Sigmoid colon (tissue), 4 donors: ENCODE results near the gene TRAT1.

Experiments used
- EP300 ChIP-seq, 4 donors: sonication (generic); formaldehyde crosslinking; IDR thresholded peaks; one replicate each; pipeline ENCODE4 v1.6.1; 2017; ENCODE audit warnings: antibody characterized with exemption in 4 of 4
- POLR2A ChIP-seq, 2 donors: fragments of 450-650 bp; IDR thresholded peaks; one replicate each; pipeline ENCODE4 v1.6.1; 2016; ENCODE audit warnings: antibody characterized with exemption in 2 of 2, mild to moderate bottlenecking in 2 of 2, moderate library complexity in 2 of 2
- TF ChIP-seq, protein P1 (sequence below), 4 experiments: fragments of 450-650 bp in 3 of 4; fragments of 200-600 bp in 1 of 4; IDR thresholded peaks; one replicate each; pipeline ENCODE4 v1.5.1; 2016 to 2019; ENCODE audit warnings: antibody characterized with exemption in 4 of 4, mild to moderate bottlenecking in 3 of 4, moderate library complexity in 2 of 4

DNA sequence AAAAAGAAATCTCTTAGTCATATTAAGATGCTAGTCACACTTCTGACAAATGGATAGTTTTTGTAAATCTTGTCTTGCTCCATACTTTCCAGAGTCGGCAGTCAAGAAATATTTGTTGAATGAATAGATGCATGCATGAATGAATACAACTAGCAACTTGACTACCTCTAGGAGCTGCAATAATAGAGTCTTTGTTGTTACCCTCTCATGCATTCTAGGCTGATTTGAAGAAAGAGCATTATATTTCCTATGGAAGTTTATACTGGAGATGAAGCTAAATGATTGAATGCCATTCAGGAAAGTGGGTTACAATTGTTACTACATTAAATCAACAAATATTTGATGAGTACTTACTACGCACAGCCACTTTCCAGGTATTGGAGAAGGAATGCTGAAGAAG lies 18.1 kb upstream of the TRAT1 start:
- no peak for TF ChIP-seq POLR2A (IDR thresholded peaks at IDR 0.05)
- TF ChIP-seq EP300 (IDR thresholded peaks at IDR 0.05) = no peak
- TF ChIP-seq, protein P1, sequence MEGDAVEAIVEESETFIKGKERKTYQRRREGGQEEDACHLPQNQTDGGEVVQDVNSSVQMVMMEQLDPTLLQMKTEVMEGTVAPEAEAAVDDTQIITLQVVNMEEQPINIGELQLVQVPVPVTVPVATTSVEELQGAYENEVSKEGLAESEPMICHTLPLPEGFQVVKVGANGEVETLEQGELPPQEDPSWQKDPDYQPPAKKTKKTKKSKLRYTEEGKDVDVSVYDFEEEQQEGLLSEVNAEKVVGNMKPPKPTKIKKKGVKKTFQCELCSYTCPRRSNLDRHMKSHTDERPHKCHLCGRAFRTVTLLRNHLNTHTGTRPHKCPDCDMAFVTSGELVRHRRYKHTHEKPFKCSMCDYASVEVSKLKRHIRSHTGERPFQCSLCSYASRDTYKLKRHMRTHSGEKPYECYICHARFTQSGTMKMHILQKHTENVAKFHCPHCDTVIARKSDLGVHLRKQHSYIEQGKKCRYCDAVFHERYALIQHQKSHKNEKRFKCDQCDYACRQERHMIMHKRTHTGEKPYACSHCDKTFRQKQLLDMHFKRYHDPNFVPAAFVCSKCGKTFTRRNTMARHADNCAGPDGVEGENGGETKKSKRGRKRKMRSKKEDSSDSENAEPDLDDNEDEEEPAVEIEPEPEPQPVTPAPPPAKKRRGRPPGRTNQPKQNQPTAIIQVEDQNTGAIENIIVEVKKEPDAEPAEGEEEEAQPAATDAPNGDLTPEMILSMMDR (IDR thresholded peaks at IDR 0.05) = no peak
